Hair follicle dermal papilla cell (primary cell): ENCODE measurements around the gene GPR162. TPM values are rescaled to one million over a fixed set of nuclear protein-coding genes. Genes with fewer than 3 reads are reported as not detected.

Experiments
- total RNA-seq: library from RNA; depleted of rRNA; stranded (reverse); fragments of >200 nt; gene quantifications from 2 replicates; pipeline ENCODE4 v1.2.3, GENCODE V29; 2012

GPR162 gene
- 4.6 and 7.3 TPM in 2 replicates for total RNA-seq

GRCh38 chr12:6821591-6822425 is at the start of gene GPR162:
TSS of gene GPR162 (plus strand) at chr12:6821821. CDS start at chr12:6823899, 2,078 bp downstream.

GRCh38 chr12:6772331-6772695 is 49.3 kb upstream of the GPR162 start, which contains the start of gene LAG3:
TSS of gene LAG3 (plus strand) at chr12:6772520. CDS start at chr12:6772853, 333 bp downstream.

GRCh38 chr12:6788972-6789924 is 32.4 kb upstream of the GPR162 start, which contains the start of gene CD4:
TSS of gene CD4 (plus strand) at chr12:6789528. CDS start at chr12:6800139, 10,611 bp downstream.

GRCh38 chr12:6827982-6828780 is 6.6 kb downstream of the GPR162 start, which contains the start of gene P3H3:
TSS of gene P3H3 (plus strand) at chr12:6828407. CDS start at chr12:6828441, 34 bp downstream.

GRCh38 chr12:6840761-6841515 is 19.3 kb downstream of the GPR162 start, which contains the start of gene GNB3:
TSS of gene GNB3 (plus strand) at chr12:6840925. CDS start at chr12:6841288, 363 bp downstream.

GRCh38 chr12:6851153-6851920 is 29.7 kb downstream of the GPR162 start, which contains the start of gene CDCA3:
TSS of gene CDCA3 (minus strand) at chr12:6851286. CDS start at chr12:6850952, 334 bp downstream.

GRCh38 chr12:6851921-6852650 is 30.5 kb downstream of the GPR162 start, which contains the start of gene USP5:
TSS of gene USP5 (plus strand) at chr12:6852150. CDS start at chr12:6852180, 30 bp downstream.

GRCh38 chr12:6867413-6868210 is 46.0 kb downstream of the GPR162 start, which contains the start of gene TPI1:
TSS of gene TPI1 (plus strand) at chr12:6867531. CDS start at chr12:6867567, 36 bp downstream.

GRCh38 chr12:6873094-6874014 is 51.7 kb downstream of the GPR162 start, which contains the start of gene SPSB2:
TSS of gene SPSB2 (minus strand) at chr12:6873303. CDS start at chr12:6872901, 402 bp downstream.

Other genes with a start within 250 kb of the GPR162 start
- 197 and 241 TPM in 2 replicates for gene CHD4, start 214.4 kb upstream of the GPR162 start, total RNA-seq
- 0.12 TPM in 1 of 2 replicates, not detected in the other for gene LPAR5, start 185.9 kb upstream of the GPR162 start, total RNA-seq
- gene ACRBP, start 174.4 kb upstream of the GPR162 start, total RNA-seq = 0.16 TPM in 1 of 2 replicates, not detected in the other
- gene ING4, start 158.7 kb upstream of the GPR162 start, total RNA-seq = 36.5 and 40.1 TPM in 2 replicates
- gene ZNF384, start 132.4 kb upstream of the GPR162 start, total RNA-seq = 27.1 and 30.8 TPM in 2 replicates
- 0.24 and 2.1 TPM in 2 replicates for gene PIANP, start 121.0 kb upstream of the GPR162 start, total RNA-seq
- gene COPS7A, start 97.8 kb upstream of the GPR162 start, total RNA-seq = 98.8 and 101 TPM in 2 replicates
- 171 and 183 TPM in 2 replicates for gene MLF2, start 68.7 kb upstream of the GPR162 start, total RNA-seq
- gene PTMS, start 55.5 kb upstream of the GPR162 start, total RNA-seq = 84.2 and 108 TPM in 2 replicates
- 0.16 and 0.61 TPM in 2 replicates for gene LAG3, start 49.3 kb upstream of the GPR162 start, total RNA-seq
- gene CD4, start 32.3 kb upstream of the GPR162 start, total RNA-seq = 1.7 and 3.2 TPM in 2 replicates
- 72.1 and 81.9 TPM in 2 replicates for gene P3H3, start 6.6 kb downstream of the GPR162 start, total RNA-seq
- gene GNB3, start 19.1 kb downstream of the GPR162 start, total RNA-seq = 1.9 and 5.8 TPM in 2 replicates
- gene CDCA3, start 29.5 kb downstream of the GPR162 start, total RNA-seq = 1.5 and 3.3 TPM in 2 replicates
- 87.1 and 94.1 TPM in 2 replicates for gene USP5, start 30.3 kb downstream of the GPR162 start, total RNA-seq
- gene TPI1, start 45.7 kb downstream of the GPR162 start, total RNA-seq = 504 and 543 TPM in 2 replicates
- 10.4 and 11.8 TPM in 2 replicates for gene SPSB2, start 51.5 kb downstream of the GPR162 start, total RNA-seq
- gene LRRC23, start 83.0 kb downstream of the GPR162 start, total RNA-seq = 6.9 and 8.9 TPM in 2 replicates
- 8.0 and 11.4 TPM in 2 replicates for gene ENO2, start 92.8 kb downstream of the GPR162 start, total RNA-seq
- 19.8 TPM in 2 replicates for gene ATN1, start 106.1 kb downstream of the GPR162 start, total RNA-seq
- gene RNU7-1, start 122.0 kb downstream of the GPR162 start, total RNA-seq = not detected in 2 replicates
- gene C12orf57, start 122.2 kb downstream of the GPR162 start, total RNA-seq = 65.3 and 67.2 TPM in 2 replicates
- 0.61 and 0.65 TPM in 2 replicates for gene PTPN6, start 129.5 kb downstream of the GPR162 start, total RNA-seq
- 167 and 182 TPM in 2 replicates for gene PHB2, start 148.8 kb downstream of the GPR162 start, total RNA-seq
- gene EMG1, start 149.1 kb downstream of the GPR162 start, total RNA-seq = 21.4 and 22.2 TPM in 2 replicates
- 29.2 and 33.6 TPM in 2 replicates for gene LPCAT3, start 196.7 kb downstream of the GPR162 start, total RNA-seq
- gene C1S, start 238.9 kb downstream of the GPR162 start, total RNA-seq = 222 and 306 TPM in 2 replicates